GM12872 (cell line): ENCODE results near the gene INPP5B.

Source experiments
- CTCF ChIP-seq: IDR thresholded peaks from 3 replicates; pipeline ENCODE4 v1.5.1; 2011; ENCODE audit warnings: low read depth, mild to moderate bottlenecking, low read length, moderate library complexity; ENCODE audit not compliant: insufficient read depth

Gene INPP5B

GRCh38 chr1:37975083-37975482, 28.2 kb upstream of the INPP5B start:
- TF ChIP-seq CTCF = peak; percentile 57

- no peak for TF ChIP-seq CTCF
Measured at GRCh38 chr1:37974567-37974966, 27.7 kb upstream of the INPP5B start.

GRCh38 chr1:37965301-37965700, 18.4 kb upstream of the INPP5B start:
- TF ChIP-seq CTCF = no peak

- TF ChIP-seq CTCF = no peak
Measured at GRCh38 chr1:37958690-37959089, 11.8 kb upstream of the INPP5B start.

- no peak for TF ChIP-seq CTCF
Measured at GRCh38 chr1:37955685-37956084, 8.8 kb upstream of the INPP5B start.

GRCh38 chr1:37954316-37954971, 7.6 kb upstream of the INPP5B start:
- 0 out of 3 replicates have a peak, but pooled peaks have one; percentile 11 for TF ChIP-seq CTCF

GRCh38 chr1:37952738-37953137, 5.9 kb upstream of the INPP5B start:
- no peak for TF ChIP-seq CTCF
